GM21526 (cell line): ENCODE measurements around the gene POLL.

Experiments used
- ATAC-seq: cut with Tn5 transposase; IDR thresholded peaks from one replicate; pipeline ENCODE4 v1.9.1; 2021; ENCODE audit warnings: moderate library complexity; ENCODE audit not compliant: unreplicated experiment, low FRiP score

POLL gene

DNA sequence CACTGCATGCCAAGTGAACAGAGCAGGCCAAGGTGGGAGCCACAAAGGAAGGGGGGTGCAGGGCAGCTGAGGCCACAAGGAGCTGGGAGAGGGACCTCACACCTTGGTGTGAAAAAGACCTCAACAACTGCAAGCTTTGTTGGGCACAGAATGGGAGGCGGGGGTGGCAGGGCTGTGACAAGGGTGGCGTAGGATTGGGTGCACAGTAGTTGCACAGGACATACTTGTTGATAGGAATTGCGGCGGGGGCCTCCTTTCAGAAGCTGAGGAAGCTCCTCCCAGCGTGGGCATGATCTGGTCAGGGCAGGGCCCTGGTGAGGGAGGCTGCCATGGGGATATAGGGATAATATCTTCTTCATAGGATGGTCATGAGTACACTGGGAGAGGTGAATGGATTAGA, 25.8 kb downstream of the POLL start:
- no peak for ATAC-seq

DNA sequence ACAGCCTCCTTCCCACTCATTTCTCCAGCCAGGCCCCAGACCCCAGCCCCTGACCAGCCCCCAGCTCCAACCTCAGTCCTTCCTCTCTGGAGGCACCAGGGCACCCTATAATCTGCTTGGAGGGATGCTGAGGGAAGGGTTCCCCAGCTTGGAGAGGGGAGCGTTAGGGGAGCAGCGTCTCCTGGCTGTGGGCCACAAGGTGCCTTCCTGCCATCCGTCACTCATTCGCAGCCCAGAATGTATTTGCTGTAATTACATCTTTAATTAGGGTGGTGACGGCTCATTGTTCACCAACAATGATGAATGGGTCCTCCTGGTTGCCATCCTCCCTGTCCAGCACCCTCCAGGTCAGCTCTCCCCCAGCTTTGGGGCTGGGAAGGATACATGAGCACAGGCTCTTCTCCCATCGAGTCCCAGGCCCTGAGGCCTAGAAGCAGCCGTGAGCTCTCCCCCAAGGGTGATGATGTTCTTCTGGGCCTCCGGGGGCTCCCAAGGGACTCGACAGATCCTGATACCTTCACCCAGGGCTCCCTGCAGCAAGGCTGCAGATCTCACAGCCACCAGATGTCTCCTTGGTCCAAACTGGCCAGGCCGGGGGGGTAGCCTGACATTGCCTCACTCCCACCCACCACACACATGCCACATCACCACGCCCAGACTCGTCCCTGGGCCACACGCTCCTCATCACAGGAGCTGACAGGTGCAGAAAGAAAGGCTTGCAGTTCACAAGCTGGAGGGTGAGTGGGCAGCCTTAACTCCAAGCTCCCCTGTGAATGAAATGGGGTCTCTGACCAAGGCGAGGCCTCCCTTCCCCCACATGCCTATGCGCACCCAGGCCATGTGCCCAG, 26.8 kb downstream of the POLL start:
- ATAC-seq: no peak

DNA sequence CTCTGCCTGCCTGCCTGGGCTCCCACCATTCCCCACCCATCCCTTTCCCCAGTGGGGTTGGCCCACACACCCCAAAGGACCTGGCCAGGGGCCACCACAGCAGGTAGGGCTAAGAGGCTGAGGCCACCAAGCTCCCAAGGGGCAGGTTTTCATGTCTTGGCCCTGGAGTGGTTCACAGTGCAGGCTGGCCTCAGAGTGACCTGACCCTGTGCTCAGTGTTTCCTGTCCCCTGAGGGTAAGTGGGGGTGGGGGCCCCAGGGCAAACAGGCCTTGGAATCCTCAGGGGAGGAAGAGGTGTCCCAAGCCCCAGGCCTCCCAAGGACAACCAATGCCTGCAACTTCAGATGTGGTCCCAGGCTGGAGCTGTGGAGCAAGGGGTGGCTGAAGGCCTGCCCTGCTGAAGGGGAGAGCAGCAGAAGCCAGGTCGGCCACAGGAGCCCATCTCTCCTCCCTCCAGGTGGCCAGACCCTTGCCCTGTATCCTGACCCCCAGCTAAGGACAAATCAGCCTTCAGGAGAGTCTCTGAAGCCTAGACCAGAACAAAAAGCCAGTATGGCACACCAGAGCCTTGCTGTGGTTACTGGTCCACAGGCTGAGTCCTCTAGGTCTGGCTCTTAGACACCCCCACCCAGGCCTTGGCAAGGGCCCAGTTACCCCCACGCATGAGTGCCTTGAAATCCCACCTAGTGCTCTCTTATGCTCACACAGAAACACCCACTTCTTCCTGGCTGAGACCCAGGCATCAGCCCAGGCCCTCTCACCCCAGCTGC, 27.6 kb downstream of the POLL start:
- no peak for ATAC-seq

DNA sequence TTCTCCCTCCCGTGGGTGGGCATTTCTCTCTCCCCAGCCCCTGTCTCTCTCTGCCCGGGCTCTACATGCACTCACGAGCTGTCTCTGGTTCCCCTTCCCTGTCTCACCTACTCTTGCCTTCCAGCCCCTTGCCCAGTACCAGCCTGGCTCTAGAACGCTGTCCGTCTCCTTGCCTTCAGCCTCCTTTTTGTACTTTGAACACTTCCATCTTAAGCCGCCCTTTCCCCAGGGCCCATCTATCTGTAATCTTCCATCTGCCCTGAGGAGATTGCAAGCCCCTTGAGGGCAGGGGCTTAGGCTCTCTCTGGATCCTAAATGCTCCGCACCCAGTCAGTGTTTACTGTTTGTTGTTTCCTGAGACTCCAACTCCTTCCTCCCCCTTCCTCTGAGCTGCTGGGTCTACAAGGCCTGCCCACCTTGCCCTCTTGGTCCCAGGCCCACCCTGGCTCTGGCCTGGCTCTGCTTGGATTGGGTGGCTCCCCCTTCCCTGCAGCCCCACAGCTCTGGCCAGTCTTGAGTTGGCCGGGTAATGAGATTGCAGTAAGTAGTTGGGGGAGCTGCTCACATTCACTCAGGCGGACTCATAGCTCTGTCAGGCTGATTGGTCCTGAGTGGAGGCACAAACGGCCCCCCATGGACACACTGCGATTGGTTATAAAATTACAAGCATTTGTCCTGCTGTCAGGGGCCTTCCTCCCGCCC, 28.3 kb downstream of the POLL start:
- ATAC-seq: no peak

DNA sequence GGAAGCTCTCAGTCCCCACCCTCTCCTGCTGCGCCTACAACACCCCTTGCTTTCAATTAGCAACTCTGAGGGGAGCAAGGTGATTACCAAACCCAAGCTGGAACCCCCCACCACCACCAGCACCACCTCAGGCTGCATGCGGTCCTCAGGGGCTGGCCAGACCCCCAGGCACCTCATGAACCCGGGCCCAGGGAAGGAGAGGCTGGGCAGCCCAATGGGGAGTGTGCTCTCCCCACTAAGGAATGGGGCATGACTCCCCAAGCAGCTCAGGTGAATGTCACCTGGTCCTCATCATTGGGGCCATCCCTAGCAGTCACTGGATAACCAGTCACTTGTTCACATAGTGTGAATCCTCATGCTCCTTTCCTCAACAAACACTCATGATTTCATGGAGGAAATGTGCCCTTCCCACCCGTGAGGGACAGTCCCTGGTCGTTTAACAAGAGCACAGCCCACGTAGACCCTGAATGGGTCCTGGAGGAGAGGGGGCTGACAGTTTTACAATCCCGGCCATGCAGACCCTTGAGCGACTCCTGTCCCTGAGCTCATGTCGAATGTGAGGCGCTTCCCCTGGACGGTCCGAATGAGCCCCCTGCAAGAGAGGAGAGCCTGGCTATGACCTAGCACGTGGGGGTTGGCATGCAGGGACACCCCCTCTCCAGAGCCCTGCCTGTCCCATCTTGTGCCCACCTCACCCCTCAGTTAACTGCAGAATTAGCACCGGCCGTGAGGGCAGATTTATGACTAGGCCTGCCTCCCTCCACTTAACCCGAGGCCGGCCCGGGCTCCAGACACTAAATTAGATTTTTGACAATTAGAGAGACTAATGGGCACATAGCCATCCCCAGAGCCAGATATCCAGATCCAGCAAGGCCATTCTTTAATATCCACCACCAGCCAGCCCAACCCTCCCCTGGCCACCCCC, 29.1 kb downstream of the POLL start:
- no peak for ATAC-seq

DNA sequence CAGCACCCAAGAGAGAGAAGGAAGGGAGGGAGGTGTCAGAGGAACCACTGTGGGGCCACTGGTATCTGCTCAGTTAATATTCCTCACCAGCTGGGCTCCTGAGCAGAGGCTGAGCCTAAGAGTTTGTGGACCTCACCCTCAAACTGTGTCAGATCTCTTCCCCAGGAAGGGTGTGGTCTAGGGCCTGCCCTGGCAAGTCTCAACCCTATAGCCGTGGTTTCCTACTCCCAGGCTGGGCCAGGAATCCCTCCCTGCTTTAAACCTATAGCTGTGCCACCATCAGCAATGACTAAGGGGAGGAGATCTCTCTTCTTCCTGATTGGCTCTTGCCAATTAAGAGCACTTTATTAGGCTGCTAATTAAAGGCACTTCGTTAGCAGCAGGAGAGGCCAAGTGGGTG, 29.9 kb downstream of the POLL start:
- ATAC-seq: no peak

DNA sequence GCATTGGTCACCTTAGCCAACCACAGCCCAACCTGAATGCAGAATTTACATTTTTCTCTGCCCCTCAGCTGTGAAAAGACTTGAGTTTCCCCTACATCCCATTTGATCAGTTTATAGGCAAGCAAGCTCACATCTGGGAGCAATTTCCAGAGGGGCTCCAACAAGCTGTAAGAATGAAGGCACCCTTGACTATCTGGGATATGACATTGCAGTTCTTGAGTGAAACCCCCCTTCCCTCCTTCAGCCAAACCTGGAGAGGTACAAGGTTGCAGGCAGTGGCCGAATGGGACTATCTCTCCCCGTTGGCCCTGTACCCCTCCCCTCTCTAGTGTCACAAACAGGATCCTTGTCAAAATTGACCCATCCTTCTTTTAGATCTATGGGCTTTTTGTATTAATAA, 30.5 kb downstream of the POLL start:
- ATAC-seq: no peak

DNA sequence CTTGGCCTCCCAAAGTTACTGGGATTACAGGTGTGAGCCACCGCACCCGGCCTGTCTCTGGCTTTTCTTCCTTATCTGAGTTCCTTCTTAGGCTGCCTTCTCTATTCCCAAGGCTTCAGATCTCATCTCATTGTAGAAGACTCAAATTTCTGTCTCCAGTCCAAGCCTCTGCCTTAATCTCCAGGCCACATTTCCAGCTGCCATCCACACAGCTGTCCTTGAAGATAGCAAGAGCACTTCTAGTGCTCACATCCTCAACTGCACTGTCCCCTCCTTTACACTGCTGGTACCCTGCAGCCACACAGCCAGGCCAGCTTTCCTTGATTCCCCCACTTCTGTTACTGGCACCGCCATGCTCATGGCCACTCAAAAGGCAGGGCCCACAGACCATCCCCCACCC, 35.6 kb downstream of the POLL start:
- ATAC-seq: no peak

DNA sequence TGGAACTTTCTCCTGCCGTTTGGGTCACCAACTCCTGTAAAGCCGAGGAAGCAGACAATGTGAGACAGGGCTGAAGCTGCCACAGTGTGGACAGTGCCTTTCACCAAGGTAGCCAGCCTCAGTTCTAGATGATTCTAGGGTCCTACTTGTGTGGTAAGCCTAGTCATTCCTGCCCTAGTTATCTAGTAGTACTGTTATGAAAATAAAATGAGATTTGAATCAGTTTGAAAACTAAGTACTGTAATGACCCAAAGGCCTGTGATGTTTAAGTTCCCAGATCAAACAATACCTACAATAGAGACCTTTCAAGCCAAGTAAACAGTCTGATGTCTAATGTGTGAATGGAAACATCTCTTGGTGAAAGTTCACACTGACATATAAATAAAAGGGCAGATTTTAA, 37.1 kb downstream of the POLL start:
- ATAC-seq: no peak

DNA sequence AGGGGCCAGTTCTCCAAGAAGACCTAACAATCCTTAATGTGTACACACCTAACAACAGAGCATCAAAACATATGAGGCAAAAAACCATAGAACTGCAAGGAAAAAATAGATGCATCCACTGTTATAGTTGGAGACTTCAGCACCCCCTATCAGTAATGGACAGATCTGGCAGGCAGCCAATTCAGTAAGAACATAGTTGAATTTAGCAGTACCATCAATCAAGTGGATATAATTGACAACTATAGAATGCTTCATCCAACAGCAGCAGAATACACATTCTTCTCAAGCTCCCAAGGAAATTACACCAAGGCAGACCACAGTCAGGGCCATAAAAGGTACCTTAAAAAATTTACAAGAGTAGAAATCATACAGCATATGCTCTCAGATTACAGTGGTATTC, 42.2 kb downstream of the POLL start:
- ATAC-seq: no peak

DNA sequence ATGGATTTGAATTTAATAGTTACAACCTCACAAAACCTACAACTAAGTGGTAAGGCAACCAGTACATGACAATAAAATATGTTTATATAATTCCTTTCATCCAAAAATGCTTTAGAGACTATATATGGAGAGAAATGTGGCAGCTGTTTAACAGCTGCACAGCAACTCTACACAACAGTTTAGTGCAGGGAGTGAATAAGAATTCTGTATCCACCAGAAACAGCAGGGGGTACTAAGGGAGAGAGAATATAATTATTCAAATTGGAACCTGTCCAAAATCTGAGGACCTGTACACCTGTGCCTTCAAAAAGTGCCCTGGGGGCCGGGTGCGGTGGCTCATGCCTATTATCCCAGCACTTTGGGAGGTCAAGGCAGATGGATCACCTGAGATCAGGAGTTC, 49.6 kb downstream of the POLL start:
- ATAC-seq: no peak

DNA sequence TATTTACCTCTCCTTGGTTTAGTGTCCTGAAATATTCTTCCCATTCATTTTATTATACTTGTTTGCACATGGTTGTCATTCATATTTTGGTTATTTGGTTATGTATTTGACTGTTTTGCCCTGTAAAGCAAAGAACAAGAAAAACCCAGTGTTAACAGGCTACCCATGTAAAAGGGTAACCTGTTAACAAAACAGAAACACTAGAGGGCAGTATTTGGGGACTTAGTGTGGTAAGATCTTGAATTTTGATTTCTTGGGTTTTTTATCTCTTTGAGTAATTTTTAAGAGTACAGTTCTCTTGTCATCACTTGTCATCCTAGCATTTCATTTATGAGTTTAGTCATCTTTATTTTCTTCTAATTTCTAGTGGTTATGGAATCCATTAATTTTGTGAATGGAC, 51.3 kb downstream of the POLL start:
- ATAC-seq: no peak

DNA sequence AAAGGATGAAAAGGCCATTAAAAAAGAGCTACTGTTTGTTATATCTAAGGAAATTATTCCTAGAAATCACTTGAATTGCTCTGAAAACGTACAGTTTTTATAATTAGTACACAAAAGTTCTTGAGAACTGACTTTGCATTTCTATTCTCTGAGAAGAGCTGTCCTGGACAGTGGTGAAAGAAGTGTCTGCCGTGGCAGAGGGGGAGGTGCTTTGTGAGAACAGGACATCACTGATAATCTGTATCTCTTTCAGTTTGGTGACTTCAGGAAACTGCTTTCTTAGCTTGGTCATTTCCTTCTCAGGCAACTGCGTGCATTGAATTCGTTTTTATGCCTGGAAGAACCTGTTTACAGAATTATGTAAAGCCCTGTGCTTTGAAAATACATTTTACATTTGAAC, 52.1 kb downstream of the POLL start:
- no peak for ATAC-seq

DNA sequence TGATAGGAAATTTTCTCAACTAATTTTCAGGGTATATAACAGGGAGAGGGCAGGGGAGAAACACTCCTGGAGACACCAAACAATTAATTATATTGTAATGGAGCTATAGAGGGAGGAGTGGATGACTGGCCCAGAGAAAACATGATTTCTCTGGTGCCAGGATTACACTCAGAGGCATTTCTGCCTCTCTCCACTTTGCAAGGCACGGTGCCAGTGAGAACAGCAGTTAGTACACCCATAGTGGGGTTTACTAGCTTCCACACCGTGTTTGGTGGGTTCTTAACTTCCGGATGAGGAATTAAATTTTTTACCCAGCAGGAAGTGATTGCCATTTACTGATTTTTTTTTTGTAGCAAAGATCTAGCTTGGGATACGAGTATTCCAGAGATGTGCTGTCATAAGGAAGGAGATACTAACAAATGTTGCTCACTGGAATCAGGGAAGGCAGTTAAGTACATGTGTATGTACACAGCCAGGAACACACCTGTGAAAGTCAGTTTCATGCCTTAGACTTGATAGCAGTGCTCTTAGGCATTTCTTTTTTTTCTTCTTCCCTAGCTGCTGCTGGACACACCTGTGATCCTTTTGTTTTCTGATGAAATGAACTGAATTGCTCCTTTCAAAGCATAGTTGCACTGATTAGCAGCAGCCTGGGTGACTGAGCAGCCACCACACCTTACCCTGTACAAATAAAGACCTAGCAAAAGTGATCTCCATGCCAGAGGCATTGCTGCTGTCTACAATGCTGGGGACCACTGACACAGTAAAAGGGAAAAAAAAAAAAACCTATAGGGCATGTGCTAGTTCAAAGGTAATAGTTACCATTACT, 58.1 kb downstream of the POLL start:
- no peak for ATAC-seq

DNA sequence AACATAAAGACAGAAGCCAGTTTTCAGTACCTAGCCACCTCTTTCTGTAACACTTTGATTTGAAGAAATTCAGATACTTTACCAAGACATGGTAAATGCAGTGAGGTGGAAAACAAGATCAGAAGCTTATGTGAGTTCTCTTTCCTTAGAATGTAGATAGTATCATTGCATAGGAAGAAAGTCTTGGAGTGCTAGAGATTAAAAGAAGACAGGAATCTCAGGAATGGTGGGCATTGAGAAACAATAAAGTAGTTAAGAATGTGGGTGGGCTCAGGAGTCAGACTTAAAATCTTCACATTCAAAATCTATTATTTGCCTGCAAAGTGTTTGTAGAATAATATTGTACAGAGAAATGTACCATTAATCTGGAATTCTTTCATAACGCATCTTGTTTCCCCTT, 58.9 kb downstream of the POLL start:
- ATAC-seq: no peak
